ENCODE results near the gene CFAP157.

DNA sequence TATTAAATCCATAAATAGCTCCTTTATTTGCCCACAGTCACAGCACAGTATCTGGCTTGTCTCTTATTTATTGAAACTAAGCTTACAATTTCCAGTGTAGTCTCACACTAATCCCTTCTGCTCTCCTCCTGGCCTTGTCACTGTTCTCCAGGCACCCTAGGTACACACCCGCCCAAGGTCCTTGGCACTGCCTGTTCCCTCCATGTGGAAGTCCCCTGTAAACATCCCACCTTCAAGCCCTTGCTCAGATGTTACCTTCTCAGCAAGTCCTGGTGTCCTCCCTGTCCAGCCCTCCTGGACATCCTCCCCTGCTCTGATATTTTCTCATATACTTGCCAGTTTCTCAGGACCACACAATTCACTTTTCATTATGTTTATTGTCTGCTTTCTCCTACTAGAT lies 44.2 kb upstream of the CFAP157 start:
- TF ChIP-seq, protein P1, sequence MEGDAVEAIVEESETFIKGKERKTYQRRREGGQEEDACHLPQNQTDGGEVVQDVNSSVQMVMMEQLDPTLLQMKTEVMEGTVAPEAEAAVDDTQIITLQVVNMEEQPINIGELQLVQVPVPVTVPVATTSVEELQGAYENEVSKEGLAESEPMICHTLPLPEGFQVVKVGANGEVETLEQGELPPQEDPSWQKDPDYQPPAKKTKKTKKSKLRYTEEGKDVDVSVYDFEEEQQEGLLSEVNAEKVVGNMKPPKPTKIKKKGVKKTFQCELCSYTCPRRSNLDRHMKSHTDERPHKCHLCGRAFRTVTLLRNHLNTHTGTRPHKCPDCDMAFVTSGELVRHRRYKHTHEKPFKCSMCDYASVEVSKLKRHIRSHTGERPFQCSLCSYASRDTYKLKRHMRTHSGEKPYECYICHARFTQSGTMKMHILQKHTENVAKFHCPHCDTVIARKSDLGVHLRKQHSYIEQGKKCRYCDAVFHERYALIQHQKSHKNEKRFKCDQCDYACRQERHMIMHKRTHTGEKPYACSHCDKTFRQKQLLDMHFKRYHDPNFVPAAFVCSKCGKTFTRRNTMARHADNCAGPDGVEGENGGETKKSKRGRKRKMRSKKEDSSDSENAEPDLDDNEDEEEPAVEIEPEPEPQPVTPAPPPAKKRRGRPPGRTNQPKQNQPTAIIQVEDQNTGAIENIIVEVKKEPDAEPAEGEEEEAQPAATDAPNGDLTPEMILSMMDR (IDR thresholded peaks at IDR 0.05; ENCODE audit: insufficient read depth, low read length, poor library complexity, severe bottlenecking), result no peak
- no peak for TF ChIP-seq EZH2phosphoT487 (conservative IDR thresholded peaks at IDR 0.05; ENCODE audit: low read length)

All from SU-DHL-6 (cell line).